Stimulated activated CD4-positive, alpha-beta T cell treated with anti-CD3 and anti-CD28 coated beads, TNF-alpha, amount 100 ng/mL, for 48 hours (primary cell): ENCODE results near the gene RPE.

Source experiments
- DNase-seq, 3 donors: peaks; one replicate each; pipeline ENCODE4 v3.0.0-alpha.2; 2020; ENCODE audit warnings: low read depth in 3 of 3

The RPE gene

GRCh38 chr2:210000464-210001324 lies 1.7 kb upstream of the RPE start:
- no peak for DNase-seq

GRCh38 chr2:210003359-210003758 lies 921 bp downstream of the RPE start:
- DNase-seq, result no peak

- DNase-seq, result no peak
Observed at GRCh38 chr2:210004881-210005280, 2.4 kb downstream of the RPE start.

GRCh38 chr2:210007895-210008294 lies 5.5 kb downstream of the RPE start:
- no peak for DNase-seq

GRCh38 chr2:210009126-210009525 lies 6.7 kb downstream of the RPE start:
- no peak for DNase-seq

GRCh38 chr2:210009896-210010295 lies 7.5 kb downstream of the RPE start:
- no peak for DNase-seq

- no peak for DNase-seq
Observed at GRCh38 chr2:210020138-210020537, 17.7 kb downstream of the RPE start.

GRCh38 chr2:210022824-210023223 lies 20.4 kb downstream of the RPE start:
- DNase-seq, result no peak

- DNase-seq, result no peak
Observed at GRCh38 chr2:210027608-210028007, 25.2 kb downstream of the RPE start.

- no peak for DNase-seq
Observed at GRCh38 chr2:210028178-210028577, 25.7 kb downstream of the RPE start.

GRCh38 chr2:210034087-210034683 lies 31.7 kb downstream of the RPE start:
- DNase-seq, result no peak

- no peak for DNase-seq
Observed at GRCh38 chr2:210035679-210036078, 33.2 kb downstream of the RPE start.

- DNase-seq, result no peak
Observed at GRCh38 chr2:210038078-210038477, 35.6 kb downstream of the RPE start.

GRCh38 chr2:210046851-210047500 lies 44.5 kb downstream of the RPE start:
- no peak for DNase-seq

- DNase-seq, result no peak
Observed at GRCh38 chr2:210049831-210050230, 47.4 kb downstream of the RPE start.

- no peak for DNase-seq
Observed at GRCh38 chr2:210050885-210051284, 48.4 kb downstream of the RPE start.

GRCh38 chr2:210054696-210055095 lies 52.3 kb downstream of the RPE start:
- DNase-seq, result no peak

GRCh38 chr2:210055825-210056224 lies 53.4 kb downstream of the RPE start:
- no peak for DNase-seq

GRCh38 chr2:210063306-210063705 lies 60.9 kb downstream of the RPE start:
- DNase-seq, result no peak
